MCF 10A (cell line): ENCODE data around the gene PALLD. TPM values are rescaled to one million over a fixed set of nuclear protein-coding genes. Genes with fewer than 3 reads are reported as not detected.

Experiments used
- BruUV-seq: library from RNA; stranded (reverse); fragments of 400-500 nt; replicated peaks from 2 replicates; lab custom pipeline; 2021; lab: Mats Ljungman, UMichigan
- CTCF ChIA-PET: fragments of 300-600 bp; sonication (Branson Sonifier 250); formaldehyde crosslinking; extraction: SDS; loops from one replicate; lab custom pipeline; 2021; ENCODE audit warnings: antibody characterized with exemption, inconsistent platforms; lab: Yijun Ruan, JAX
- POLR2A ChIA-PET: fragments of 300-600, 350-650 bp; sonication (Branson Sonifier 250); formaldehyde crosslinking; extraction: SDS; loops from one replicate; lab custom pipeline; 2020; ENCODE audit warnings: antibody characterized with exemption, inconsistent platforms; lab: Yijun Ruan, JAX
- DNase-seq: peaks from one replicate; pipeline ENCODE4 v3.0.0-alpha.2; 2018; ENCODE audit not compliant: unreplicated experiment
- H3K27ac Mint-ChIP-seq: one replicate; pipeline ENCODE4 v1.8.0; 2022; ENCODE audit warnings: mild to moderate bottlenecking, low read depth, mixed read lengths; ENCODE audit not compliant: unreplicated experiment
- H3K27me3 Mint-ChIP-seq: one replicate; pipeline ENCODE4 v1.8.0; 2022; ENCODE audit warnings: mixed read lengths; ENCODE audit not compliant: insufficient read depth, unreplicated experiment
- H3K36me3 Mint-ChIP-seq: one replicate; pipeline ENCODE4 v1.8.0; 2022; ENCODE audit warnings: mild to moderate bottlenecking, moderate library complexity, mixed read lengths; ENCODE audit not compliant: insufficient read depth, unreplicated experiment
- H3K4me1 Mint-ChIP-seq: one replicate; pipeline ENCODE4 v1.8.0; 2022; ENCODE audit warnings: mixed read lengths; ENCODE audit not compliant: insufficient read depth, unreplicated experiment
- H3K4me3 Mint-ChIP-seq: one replicate; pipeline ENCODE4 v1.8.0; 2022; ENCODE audit warnings: mild to moderate bottlenecking, moderate library complexity, mixed read lengths; ENCODE audit not compliant: unreplicated experiment
- H3K9me3 Mint-ChIP-seq: one replicate; pipeline ENCODE4 v1.8.0; 2022; ENCODE audit warnings: mixed read lengths; ENCODE audit not compliant: unreplicated experiment
- intact Hi-C: fragments of 100-400 bp; cut with micrococcal nuclease; formaldehyde crosslinking; loops from 2 replicates; pipeline ENCODE4 v1.14.1; 2022
- total RNA-seq: library from RNA; stranded (reverse); gene quantifications from 2 replicates; pipeline ENCODE4 v1.2.3, GENCODE V29; 2022
- TF ChIP-seq, protein P1 (sequence below): fragments of 200-600 bp; IDR thresholded peaks from one replicate; pipeline ENCODE4 v1.8.0; 2022; ENCODE audit warnings: antibody characterized with exemption, mild to moderate bottlenecking; ENCODE audit not compliant: unreplicated experiment

PALLD gene
- total RNA-seq, 1 experiment from 2014 or later = 191 TPM

DNA sequence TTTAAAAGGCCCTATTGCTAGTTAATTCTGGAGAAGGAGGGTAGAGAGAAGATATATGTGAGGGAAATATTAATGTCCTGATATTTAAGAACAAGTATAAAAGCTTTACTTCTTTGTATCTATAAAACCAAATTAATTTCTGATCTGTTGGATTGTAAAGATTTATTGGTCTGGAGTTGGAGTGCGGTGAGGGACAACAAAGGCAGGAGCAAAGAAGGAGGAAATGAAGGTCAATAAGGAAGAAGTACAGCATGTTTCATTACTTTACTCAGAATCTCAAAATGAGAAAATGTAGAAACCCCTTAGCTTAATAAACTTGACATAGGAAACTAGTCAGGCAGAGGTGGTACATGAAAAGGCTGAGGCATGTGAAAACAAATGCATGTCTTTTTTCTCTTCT, 192.9 kb downstream of the PALLD start:
- intact Hi-C loops = loop anchor here (5.0 kb wide), 1 partner anchor 102 kb away; no protein-coding TSS in a partner anchor
- H3K27ac Mint-ChIP-seq = no peak overlapping the region
- no peaks in the 10 kb centered on the region for H3K4me1 Mint-ChIP-seq
- TF ChIP-seq, protein P1, sequence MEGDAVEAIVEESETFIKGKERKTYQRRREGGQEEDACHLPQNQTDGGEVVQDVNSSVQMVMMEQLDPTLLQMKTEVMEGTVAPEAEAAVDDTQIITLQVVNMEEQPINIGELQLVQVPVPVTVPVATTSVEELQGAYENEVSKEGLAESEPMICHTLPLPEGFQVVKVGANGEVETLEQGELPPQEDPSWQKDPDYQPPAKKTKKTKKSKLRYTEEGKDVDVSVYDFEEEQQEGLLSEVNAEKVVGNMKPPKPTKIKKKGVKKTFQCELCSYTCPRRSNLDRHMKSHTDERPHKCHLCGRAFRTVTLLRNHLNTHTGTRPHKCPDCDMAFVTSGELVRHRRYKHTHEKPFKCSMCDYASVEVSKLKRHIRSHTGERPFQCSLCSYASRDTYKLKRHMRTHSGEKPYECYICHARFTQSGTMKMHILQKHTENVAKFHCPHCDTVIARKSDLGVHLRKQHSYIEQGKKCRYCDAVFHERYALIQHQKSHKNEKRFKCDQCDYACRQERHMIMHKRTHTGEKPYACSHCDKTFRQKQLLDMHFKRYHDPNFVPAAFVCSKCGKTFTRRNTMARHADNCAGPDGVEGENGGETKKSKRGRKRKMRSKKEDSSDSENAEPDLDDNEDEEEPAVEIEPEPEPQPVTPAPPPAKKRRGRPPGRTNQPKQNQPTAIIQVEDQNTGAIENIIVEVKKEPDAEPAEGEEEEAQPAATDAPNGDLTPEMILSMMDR = no peak
- H3K27me3 Mint-ChIP-seq = no peaks in the 10 kb centered on the region
- no peaks in the 10 kb centered on the region for H3K9me3 Mint-ChIP-seq
- no TSS peak for BruUV-seq
- no peaks in the 10 kb centered on the region for H3K36me3 Mint-ChIP-seq
- DNase-seq = no peak
- POLR2A ChIA-PET = interaction anchor here (0.6 kb wide), 1 partner anchor 162 kb away, joined by 3 read pairs; no protein-coding TSS in a partner anchor
- no peak overlapping the region for H3K4me3 Mint-ChIP-seq
- CTCF ChIA-PET = interaction anchor here (0.6 to 1.0 kb wide), 5 partner anchors 20 to 799 kb away, joined by 3 to 7 read pairs (median 3); no protein-coding TSS in a partner anchor

DNA sequence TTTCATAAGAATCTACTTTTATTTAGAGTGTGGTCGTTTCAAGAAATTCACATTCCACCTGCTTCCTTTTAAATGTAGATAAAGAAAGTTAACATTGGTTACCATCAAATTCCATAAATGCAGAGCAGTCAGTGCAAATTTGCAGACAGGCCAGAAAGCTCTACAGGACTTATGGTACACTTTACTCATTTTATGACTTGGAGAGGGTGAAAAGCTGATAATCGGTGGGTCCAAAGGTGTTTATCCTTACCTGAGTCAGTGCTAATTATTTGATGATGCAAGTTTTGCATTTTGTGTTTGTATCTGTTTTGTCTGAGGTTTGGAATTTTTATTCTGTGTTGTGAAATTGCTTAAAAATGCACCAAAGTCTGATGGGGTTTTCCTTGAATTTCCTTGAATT, 193.3 kb downstream of the PALLD start:
- intact Hi-C loops = loop anchor here (5.0 kb wide), 1 partner anchor 103 kb away; no protein-coding TSS in a partner anchor
- TF ChIP-seq, protein P1 = no peak
- Mint-ChIP-seq H3K4me1 (no peaks in the 10 kb centered on the region), H3K27ac (no peak overlapping the region), H3K27me3 (no peaks in the 10 kb centered on the region), H3K4me3 (no peak overlapping the region), H3K36me3 (no peaks in the 10 kb centered on the region), H3K9me3 (no peaks in the 10 kb centered on the region)
- no TSS peak for BruUV-seq
- CTCF ChIA-PET = interaction anchor here (0.6 to 1.0 kb wide), 3 partner anchors 19 to 234 kb away, joined by 3 read pairs; no protein-coding TSS in a partner anchor
- DNase-seq = no peak
- POLR2A ChIA-PET = interaction anchor here (0.6 kb wide), 1 partner anchor 162 kb away, joined by 3 read pairs; no protein-coding TSS in a partner anchor

DNA sequence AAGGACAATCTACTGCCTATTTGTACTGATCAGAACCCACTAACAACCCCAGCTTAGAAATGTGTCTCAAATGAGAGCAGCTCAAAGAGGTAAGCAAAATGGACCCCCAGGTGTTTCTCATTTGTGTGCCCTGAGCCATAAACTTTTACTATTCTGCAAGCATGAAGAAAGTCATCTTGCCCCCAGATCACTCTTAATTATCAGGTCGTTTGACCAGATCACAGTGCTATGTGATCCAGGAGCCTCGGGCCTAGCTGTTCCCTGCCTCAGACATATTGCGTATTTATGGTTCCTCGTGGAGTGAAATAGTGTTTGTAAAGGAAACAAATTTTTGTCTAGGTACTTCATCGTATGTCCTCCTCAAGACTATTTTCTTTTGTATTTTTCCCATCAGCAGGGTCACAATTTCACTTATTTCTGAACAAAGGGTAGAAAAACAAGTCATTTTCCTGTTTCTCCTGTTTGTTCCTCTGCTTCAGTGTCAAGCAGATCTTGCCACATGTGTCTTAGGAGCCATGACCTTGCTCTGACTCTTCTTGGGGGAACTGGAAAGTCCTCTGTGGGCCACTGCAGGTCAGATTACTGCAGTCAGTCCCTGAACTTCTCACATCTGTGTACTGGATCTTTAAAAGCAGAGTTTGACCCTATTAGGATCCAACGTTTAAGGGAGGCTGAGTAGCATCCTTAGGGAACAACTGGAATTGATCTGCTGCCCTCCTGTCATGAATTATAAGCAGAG, 194.9 kb downstream of the PALLD start:
- POLR2A ChIA-PET = interaction anchor here (0.7 kb wide), 1 partner anchor 18 kb away, joined by 4 read pairs; no protein-coding TSS in a partner anchor
- TF ChIP-seq, protein P1 = no peak
- CTCF ChIA-PET = interaction anchor here (0.8 kb wide), 2 partner anchors 19 to 224 kb away, joined by 3 to 6 read pairs; no protein-coding TSS in a partner anchor
- Mint-ChIP-seq H3K36me3 (no peaks in the 10 kb centered on the region), H3K27ac (no peak overlapping the region), H3K4me1 (peaks cover 5% of the 10 kb centered on the region), H3K27me3 (no peaks in the 10 kb centered on the region), H3K4me3 (no peak overlapping the region), H3K9me3 (no peaks in the 10 kb centered on the region)
- intact Hi-C loops = loop anchor here (5.0 kb wide), 1 partner anchor 104 kb away; no protein-coding TSS in a partner anchor
- no TSS peak for BruUV-seq
- no peak for DNase-seq
